ENCODE data around the gene KLHL40.

GRCh38 chr3:42649006-42649405, 36.3 kb upstream of the KLHL40 start:
- TF ChIP-seq EZH2phosphoT487 (IDR thresholded peaks at IDR 0.05; ENCODE audit: low read length) (no peak), CTCF (IDR thresholded peaks at IDR 0.05; ENCODE audit: low read length) (no peak)
